ENCODE measurements around the gene ZBTB32.
"Not testable (repeated sequence)": the region's sequence is repeated elsewhere in the genome, so short reads cannot be mapped to it uniquely, and the experiment has no call there.

DNA sequence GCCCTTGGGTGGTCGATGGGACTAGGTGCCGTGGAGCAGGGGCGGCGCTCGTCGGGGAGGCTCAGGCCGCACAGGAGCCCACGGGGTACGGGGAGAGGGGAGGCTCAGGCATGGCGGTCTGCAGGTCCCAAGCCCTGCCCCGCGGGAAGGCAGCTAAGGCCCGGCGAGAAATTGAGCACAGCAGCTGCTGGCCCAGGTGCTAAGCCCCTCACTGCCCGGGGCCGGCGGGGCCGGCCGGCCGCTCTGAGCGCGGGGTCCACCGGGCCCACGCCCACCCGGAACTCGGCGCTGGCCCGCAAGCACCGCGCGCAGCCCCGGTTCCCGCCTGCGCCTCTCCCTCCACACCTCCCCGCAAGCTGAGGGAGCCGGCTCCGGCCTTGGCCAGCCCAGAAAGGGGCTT lies 13.3 kb upstream of the ZBTB32 start:
- not testable (repeated sequence) for TF ChIP-seq RAD21 (IDR thresholded peaks at IDR 0.05 in 1 of 2, conservative IDR thresholded peaks at IDR 0.05 in 1 of 2; ENCODE audit: low read depth in 2 of 2, low read length in 2 of 2); RBBP5 (IDR thresholded peaks at IDR 0.05; ENCODE audit: borderline replicate concordance, low read depth, low read length); POLR2A (IDR thresholded peaks at IDR 0.05; ENCODE audit: control extremely low read depth in 1 of 2, low read depth in 2 of 2, low read length in 2 of 2); JUND (IDR thresholded peaks at IDR 0.05; ENCODE audit: low read length); GABPA (IDR thresholded peaks at IDR 0.05; ENCODE audit: borderline replicate concordance, insufficient read depth, low read length); MAX (IDR thresholded peaks at IDR 0.05); SRF (IDR thresholded peaks at IDR 0.05; ENCODE audit: low read depth, low read length); SIN3A (conservative IDR thresholded peaks at IDR 0.05 in 1 of 2, IDR thresholded peaks at IDR 0.05 in 1 of 2; ENCODE audit: low read depth in 1 of 2, low read length in 2 of 2); YY1 (IDR thresholded peaks at IDR 0.05; ENCODE audit: low read depth, low read length); CEBPB (IDR thresholded peaks at IDR 0.05; ENCODE audit: low read depth, low read length); FOSL1 (IDR thresholded peaks at IDR 0.05; ENCODE audit: insufficient read depth, low read depth, low read length)
- TF ChIP-seq, protein P1, sequence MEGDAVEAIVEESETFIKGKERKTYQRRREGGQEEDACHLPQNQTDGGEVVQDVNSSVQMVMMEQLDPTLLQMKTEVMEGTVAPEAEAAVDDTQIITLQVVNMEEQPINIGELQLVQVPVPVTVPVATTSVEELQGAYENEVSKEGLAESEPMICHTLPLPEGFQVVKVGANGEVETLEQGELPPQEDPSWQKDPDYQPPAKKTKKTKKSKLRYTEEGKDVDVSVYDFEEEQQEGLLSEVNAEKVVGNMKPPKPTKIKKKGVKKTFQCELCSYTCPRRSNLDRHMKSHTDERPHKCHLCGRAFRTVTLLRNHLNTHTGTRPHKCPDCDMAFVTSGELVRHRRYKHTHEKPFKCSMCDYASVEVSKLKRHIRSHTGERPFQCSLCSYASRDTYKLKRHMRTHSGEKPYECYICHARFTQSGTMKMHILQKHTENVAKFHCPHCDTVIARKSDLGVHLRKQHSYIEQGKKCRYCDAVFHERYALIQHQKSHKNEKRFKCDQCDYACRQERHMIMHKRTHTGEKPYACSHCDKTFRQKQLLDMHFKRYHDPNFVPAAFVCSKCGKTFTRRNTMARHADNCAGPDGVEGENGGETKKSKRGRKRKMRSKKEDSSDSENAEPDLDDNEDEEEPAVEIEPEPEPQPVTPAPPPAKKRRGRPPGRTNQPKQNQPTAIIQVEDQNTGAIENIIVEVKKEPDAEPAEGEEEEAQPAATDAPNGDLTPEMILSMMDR (IDR thresholded peaks at IDR 0.05; ENCODE audit: control extremely low read depth in 1 of 3, insufficient read depth in 1 of 3, low read depth in 1 of 3, low read length in 3 of 3) = not testable (repeated sequence)
- TF ChIP-seq, protein P2, sequence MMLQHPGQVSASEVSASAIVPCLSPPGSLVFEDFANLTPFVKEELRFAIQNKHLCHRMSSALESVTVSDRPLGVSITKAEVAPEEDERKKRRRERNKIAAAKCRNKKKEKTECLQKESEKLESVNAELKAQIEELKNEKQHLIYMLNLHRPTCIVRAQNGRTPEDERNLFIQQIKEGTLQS (IDR thresholded peaks at IDR 0.05; ENCODE audit: insufficient read depth, low read depth, low read length) = not testable (repeated sequence)
- TF ChIP-seq, protein P3, sequence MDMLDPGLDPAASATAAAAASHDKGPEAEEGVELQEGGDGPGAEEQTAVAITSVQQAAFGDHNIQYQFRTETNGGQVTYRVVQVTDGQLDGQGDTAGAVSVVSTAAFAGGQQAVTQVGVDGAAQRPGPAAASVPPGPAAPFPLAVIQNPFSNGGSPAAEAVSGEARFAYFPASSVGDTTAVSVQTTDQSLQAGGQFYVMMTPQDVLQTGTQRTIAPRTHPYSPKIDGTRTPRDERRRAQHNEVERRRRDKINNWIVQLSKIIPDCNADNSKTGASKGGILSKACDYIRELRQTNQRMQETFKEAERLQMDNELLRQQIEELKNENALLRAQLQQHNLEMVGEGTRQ (IDR thresholded peaks at IDR 0.05; ENCODE audit: low read length) = not testable (repeated sequence)
